K562 (cell line): Measurements from ENCODE around the gene MEAK7. TPM values are rescaled to one million over a fixed set of nuclear protein-coding genes. Genes with fewer than 3 reads are reported as not detected.

Experiments
- ATAC-seq: fragments of 200-7000 bp; cut with Tn5 transposase; 3 replicates; pipeline ENCODE4 v1.9.1; 2020; ENCODE audit warnings: moderate library complexity
- BruUV-seq: library from RNA; stranded (reverse); fragments of 400-500 nt; replicated peaks from 2 replicates; lab custom pipeline; 2021; lab: Mats Ljungman, UMichigan
- CTCF ChIA-PET: fragments of 300-600 bp; formaldehyde crosslinking; extraction: SDS; loops from one replicate; lab custom pipeline; 2021; ENCODE audit warnings: low intra/inter-chr PET ratio; lab: Yijun Ruan, JAX
- POLR2A ChIA-PET: fragments of 300-600, 350-650 bp; sonication (Branson Sonifier 250); formaldehyde crosslinking; extraction: SDS; loops from one replicate; lab custom pipeline; 2021; ENCODE audit warnings: antibody characterized with exemption, inconsistent platforms; lab: Yijun Ruan, JAX
- DNase-seq, 4 experiments: peaks; one replicate each; pipeline versions ENCODE4 v3.0.0 to v3.0.0-alpha.2; 2011 to 2018; ENCODE audit warnings: low spot score in 3 of 4, mixed read lengths in 3 of 4; ENCODE audit errors: extremely low read depth in 1 of 4
- FAIRE-seq: peaks from 2 replicates; lab custom pipeline; 2011; peaks lifted over from hg19 to GRCh38; lab: Jason Lieb, UNC
- H2AFZ ChIP-seq: 2 replicates; pipeline ENCODE4 v1.6.0; 2011; ENCODE audit warnings: low read depth, low read length, control low read depth, inconsistent platforms
- H3K27ac ChIP-seq: fragments of 200-600 bp; 3 replicates; pipeline ENCODE4 v1.8.0; 2011; ENCODE audit warnings: low read depth, mild to moderate bottlenecking, control low read depth, inconsistent platforms, low read length, moderate library complexity, mixed read lengths; ENCODE audit errors: extremely low read depth
- H3K27me3 ChIP-seq, 2 experiments: fragments of 300-600 bp in 1 of 2; 2 replicates in 1 of 2; 3 replicates in 1 of 2; pipeline versions ENCODE4 v1.6.0 to v1.8.0; 2011; ENCODE audit warnings: inconsistent platforms in 2 of 2, low read length in 2 of 2, mild to moderate bottlenecking in 1 of 2, mixed read lengths in 1 of 2, moderate library complexity in 1 of 2; ENCODE audit not compliant: control insufficient read depth in 2 of 2, insufficient read depth in 2 of 2
- H3K36me3 ChIP-seq: fragments of 300-600 bp; 3 replicates; pipeline ENCODE4 v1.8.0; 2011; ENCODE audit warnings: mild to moderate bottlenecking, low read length, inconsistent platforms; ENCODE audit not compliant: control insufficient read depth, insufficient read depth
- H3K4me1 ChIP-seq, 2 experiments: fragments of 200-600 bp in 1 of 2; replicated peaks in 1 of 2; 2 replicates in 1 of 2; 3 replicates in 1 of 2; pipeline versions ENCODE4 v1.5.1 to v1.8.0; 2011; ENCODE audit warnings: inconsistent platforms in 2 of 2, low read length in 2 of 2, mild to moderate bottlenecking in 1 of 2, mixed read lengths in 1 of 2, moderate library complexity in 1 of 2; ENCODE audit not compliant: control insufficient read depth in 2 of 2, insufficient read depth in 2 of 2
- H3K4me2 ChIP-seq: 2 replicates; pipeline ENCODE4 v1.6.1; 2011; ENCODE audit warnings: low read length, control low read depth, inconsistent platforms, mixed read lengths; ENCODE audit not compliant: insufficient read depth
- H3K4me3 ChIP-seq: fragments of 200-600 bp; sonication (generic), shearing (Covaris generic); 2 replicates; pipeline ENCODE4 v1.5.1; 2016; ENCODE audit warnings: control low read depth, inconsistent platforms
- H3K79me2 ChIP-seq: fragments of 200-600 bp; 3 replicates; pipeline ENCODE4 v1.8.0; 2011; ENCODE audit warnings: low read length, inconsistent platforms; ENCODE audit not compliant: control insufficient read depth, insufficient read depth
- H3K9ac ChIP-seq, 2 experiments: 2 replicates each; pipeline versions ENCODE4 v1.6.0 to v1.6.1; 2011; ENCODE audit warnings: low read depth in 2 of 2, low read length in 2 of 2, control low read depth in 1 of 2, inconsistent platforms in 1 of 2, mild to moderate bottlenecking in 1 of 2, mixed read lengths in 1 of 2; ENCODE audit not compliant: insufficient read depth in 1 of 2
- H3K9me1 ChIP-seq: one replicate; pipeline ENCODE4 v1.6.0; 2011; ENCODE audit warnings: inconsistent platforms, mild to moderate bottlenecking, low read length, moderate library complexity; ENCODE audit not compliant: control insufficient read depth, insufficient read depth
- H3K9me3 ChIP-seq: replicated peaks from 2 replicates; pipeline ENCODE4 v1.5.1; 2011; ENCODE audit warnings: low read depth, low read length, inconsistent platforms; ENCODE audit not compliant: control insufficient read depth, insufficient read depth
- H4K20me1 ChIP-seq: replicated peaks from 2 replicates; pipeline ENCODE4 v1.6.1; 2011; ENCODE audit warnings: low read length, inconsistent platforms, mixed read lengths; ENCODE audit not compliant: control insufficient read depth, insufficient read depth
- L3MBTL2 ChIP-seq: fragments of 450-650 bp; IDR thresholded peaks from 2 replicates; pipeline ENCODE4 v1.6.1; 2016; ENCODE audit warnings: mild to moderate bottlenecking, moderate library complexity
- MTF1 ChIP-seq: fragments of 250-450 bp; sonication (Bioruptor Pico); IDR thresholded peaks from 2 replicates; pipeline ENCODE4 v1.9.0; 2021; ENCODE audit warnings: moderate library complexity, mild to moderate bottlenecking, inconsistent platforms, borderline replicate concordance
- NKRF ChIP-seq: fragments of 450-650 bp; IDR thresholded peaks from 2 replicates; pipeline ENCODE4 v1.6.1; 2016; ENCODE audit warnings: borderline replicate concordance
- NONO ChIP-seq, 2 experiments: fragments of 200-400 bp in 1 of 2; fragments of 450-650 bp in 1 of 2; formaldehyde crosslinking in 1 of 2; IDR thresholded peaks; 2 replicates each; pipeline ENCODE4 v1.6.1; 2017; ENCODE audit warnings: low read depth in 2 of 2, mild to moderate bottlenecking in 2 of 2, moderate library complexity in 2 of 2, low read length in 1 of 2
- PREB ChIP-seq: sonication (generic); formaldehyde crosslinking; IDR thresholded peaks from 2 replicates; pipeline ENCODE4 v1.8.1; 2023; ENCODE audit warnings: mild to moderate bottlenecking, missing genetic modification reagents
- RBM39 ChIP-seq: fragments of 200-400 bp; formaldehyde crosslinking; optimal IDR thresholded peaks from 2 replicates; pipeline ENCODE3; 2018; ENCODE audit warnings: low read depth, low read length
- SETDB1 ChIP-seq: IDR thresholded peaks from one replicate; pipeline ENCODE4 v1.6.1; 2012; ENCODE audit warnings: low read length, control low read depth, inconsistent platforms
- SMARCC2 ChIP-seq: fragments of 450-650 bp; IDR thresholded peaks from 2 replicates; pipeline ENCODE4 v1.6.1; 2017; ENCODE audit warnings: antibody characterized with exemption, moderate library complexity, mild to moderate bottlenecking, low read depth
- SRSF3 ChIP-seq: fragments of 200-400 bp; formaldehyde crosslinking; IDR thresholded peaks from 2 replicates; pipeline ENCODE4 v1.6.1; 2016; ENCODE audit warnings: mild to moderate bottlenecking, low read length, moderate library complexity; ENCODE audit not compliant: insufficient read depth
- THRAP3 ChIP-seq: fragments of 450-650 bp; IDR thresholded peaks from 2 replicates; pipeline ENCODE4 v1.6.1; 2016; ENCODE audit warnings: mild to moderate bottlenecking, inconsistent platforms, borderline replicate concordance
- ZBTB12 ChIP-seq: fragments of 250-450 bp; sonication (Bioruptor Pico); IDR thresholded peaks from 2 replicates; pipeline ENCODE4 v1.4.0; 2020
- ZBTB9 ChIP-seq: fragments of 450-650 bp; formaldehyde crosslinking; IDR thresholded peaks from 2 replicates; pipeline ENCODE4 v1.4.0; 2020; ENCODE audit warnings: mild to moderate bottlenecking, moderate library complexity
- ZFP91 ChIP-seq: sonication (generic); formaldehyde crosslinking; IDR thresholded peaks from 2 replicates; pipeline ENCODE4 v1.8.0; 2022; ENCODE audit warnings: mild to moderate bottlenecking, missing genetic modification reagents
- WGBS: fragments of 100-300 bp; shearing (Covaris generic); methylation state at CpG from one replicate; pipeline ENCODE4 v1.1.6; 2016; ENCODE audit warnings: low coverage, mixed read lengths; ENCODE audit not compliant: insufficient coverage; ENCODE audit errors: missing lambda C conversion rate; 5-methylcytosine and 5-hydroxymethylcytosine counted together
- in situ Hi-C: fragments of 300-500 bp; cut with MboI; formaldehyde crosslinking; loops from 4 replicates; pipeline ENCODE4 v1.15.0; 2018; ENCODE audit warnings: inconsistent platforms, mixed read lengths
- intact Hi-C: fragments of 100-400 bp; cut with micrococcal nuclease; formaldehyde crosslinking; loops from 2 replicates; pipeline ENCODE4 v1.14.2; 2022
- polyA plus RNA-seq, 8 experiments: library from polyadenylated mRNA; depleted of rRNA in 4 of 8; stranded (reverse) in 5 of 8; unstranded in 3 of 8; fragments of >200 nt; fragmentation: Nextera tagmentation in 2 of 8; fragmentation: Illumina TruSeq in 1 of 8; extraction: Ambion mirVana in 2 of 8; extraction: Trizol in 1 of 8; gene quantifications; 2 replicates each; pipeline versions ENCODE4 v1.2.1 to v1.2.3, GENCODE V29; 2011 to 2014; ENCODE audit warnings: inconsistent platforms in 1 of 8, missing spikeins in 1 of 8
- total RNA-seq, 7 experiments: library from RNA; depleted of rRNA in 6 of 7; stranded (reverse); fragments of >200 nt in 6 of 7; fragmentation: Illumina TruSeq in 2 of 7; extraction: Trizol in 2 of 7; gene quantifications; 2 replicates each; pipeline versions ENCODE4 v1.2.1 to v1.2.3, GENCODE V29; 2011 to 2021; ENCODE audit warnings: low replicate concordance in 1 of 7

MEAK7 gene
- total and polyA plus RNA-seq, 9 of the 15 experiments (the other 6 are each of a cell fraction or from before 2014, with no cell fraction given), result 1.4 to 14.5 (median 6.3) TPM

- no peak overlapping the region for H3K9ac ChIP-seq
- FAIRE-seq (no peak), ATAC-seq (no peak), DNase-seq (no peak)
- 70% methylated on average over 9 of the region's 9 CpGs for WGBS
- peak overlapping the region; percentile 93 for H2AFZ ChIP-seq
- no peak overlapping the region; the same call in 1 of the 3 replicates for H3K27ac ChIP-seq
- no peaks in the 10 kb centered on the region for H3K79me2 ChIP-seq
- no peak overlapping the region for H3K4me3 ChIP-seq
- peaks cover 4% of the 10 kb centered on the region; the same call in 1 of the 2 replicates for H3K9me3 ChIP-seq
- ChIA-PET CTCF (no interaction called here), POLR2A (interaction anchor here (0.6 kb wide), 1 partner anchor 442 kb away, joined by 3 read pairs; no protein-coding TSS in a partner anchor)
- peaks cover 27 to 56% of the 10 kb centered on the region in 2 experiments for H3K4me1 ChIP-seq
- no peak overlapping the region for H3K4me2 ChIP-seq
- peaks cover 0 to 3% of the 10 kb centered on the region in 2 experiments; a peak in 1 of 5 replicates for H3K27me3 ChIP-seq
- in situ Hi-C loops (no loop called here), intact Hi-C loops (no loop called here)
- no peaks in the 10 kb centered on the region for H3K9me1 ChIP-seq
- no peak for TF ChIP-seq NKRF
- no peak for TF ChIP-seq SMARCC2
- TF ChIP-seq SRSF3, result no peak
- no peak for TF ChIP-seq PREB (CRISPR knock-in tag)
- no peak for TF ChIP-seq ZBTB9 (CRISPR knock-in tag)
- TF ChIP-seq ZFP91, result no peak
- TF ChIP-seq NONO (IDR thresholded peaks at IDR 0.05; ENCODE audit: low read depth in 2 of 2, low read length in 1 of 2), result no peak
- TF ChIP-seq RBM39, result no peak
- no peak for TF ChIP-seq ZBTB12
- TF ChIP-seq L3MBTL2, result no peak
- TF ChIP-seq SETDB1, result no peak
- TF ChIP-seq MTF1 (CRISPR knock-in tag), result no peak
- no peak for TF ChIP-seq THRAP3
- no peaks in the 10 kb centered on the region for H4K20me1 ChIP-seq
- H3K36me3 ChIP-seq, result no peaks in the 10 kb centered on the region
- BruUV-seq, result no TSS peak
Observed at GRCh38 chr16:84535851-84536250, 31.4 kb upstream of the MEAK7 start.
